Suprapubic skin (tissue), 4 donors: ENCODE data around the gene MMUT. TPM values are rescaled to one million over a fixed set of nuclear protein-coding genes. Genes with fewer than 3 reads are reported as not detected.
A peak's percentile ranks its signal among the peaks of the same experiment; 100 is the strongest.

Experiments
- DNase-seq, 2 donors: peaks; one replicate each; pipeline ENCODE4 v3.0.0-alpha.2; 2019; ENCODE audit warnings: low spot score in 2 of 2
- H3K27ac ChIP-seq: fragments of 200-600 bp; sonication (generic); one replicate; pipeline ENCODE4 v1.5.1; 2019
- H3K27me3 ChIP-seq: fragments of 200-600 bp; sonication (generic); one replicate; pipeline ENCODE4 v1.5.1; 2019
- H3K36me3 ChIP-seq: fragments of 200-600 bp; sonication (generic); one replicate; pipeline ENCODE4 v1.5.1; 2019
- H3K4me1 ChIP-seq: fragments of 200-600 bp; sonication (generic); one replicate; pipeline ENCODE4 v1.5.1; 2019
- H3K4me3 ChIP-seq: fragments of 200-600 bp; sonication (generic); one replicate; pipeline ENCODE4 v1.5.1; 2019; ENCODE audit warnings: mild to moderate bottlenecking
- H3K9me3 ChIP-seq: fragments of 200-600 bp; sonication (generic); one replicate; pipeline ENCODE4 v1.5.1; 2019
- EP300 ChIP-seq: sonication (generic); formaldehyde crosslinking; IDR thresholded peaks from one replicate; pipeline ENCODE4 v1.6.1; 2017; ENCODE audit warnings: antibody characterized with exemption
- POLR2A ChIP-seq, 2 donors: fragments of 450-650 bp; IDR thresholded peaks; one replicate each; pipeline ENCODE4 v1.6.1; 2017; ENCODE audit warnings: antibody characterized with exemption in 2 of 2, mild to moderate bottlenecking in 2 of 2, moderate library complexity in 2 of 2
- POLR2AphosphoS5 ChIP-seq, 3 donors: sonication (generic); formaldehyde crosslinking; IDR thresholded peaks; one replicate each; pipeline ENCODE4 v1.6.1; 2017; ENCODE audit warnings: antibody characterized with exemption in 3 of 3
- WGBS: methylation state at CpG from one replicate; pipeline ENCODE4 v1.1.5; 2018; 5-methylcytosine and 5-hydroxymethylcytosine counted together
- total RNA-seq, 4 donors: library from RNA; depleted of rRNA; stranded (reverse); fragments of >200 nt; gene quantifications; one replicate each; pipeline ENCODE4 v1.1.0, GENCODE V29; 2016
- TF ChIP-seq, protein P1 (sequence below), 2 donors: fragments of 200-600 bp in 1 of 2; fragments of 450-650 bp in 1 of 2; sonication (generic) in 1 of 2; IDR thresholded peaks; one replicate each; pipeline ENCODE4 v1.5.1; 2016 to 2019; ENCODE audit warnings: antibody characterized with exemption in 2 of 2, mild to moderate bottlenecking in 1 of 2, moderate library complexity in 1 of 2

MMUT gene
- total RNA-seq, 4 donors from 2014 or later, result 10.9 to 17.9 (median 16.1) TPM

DNA sequence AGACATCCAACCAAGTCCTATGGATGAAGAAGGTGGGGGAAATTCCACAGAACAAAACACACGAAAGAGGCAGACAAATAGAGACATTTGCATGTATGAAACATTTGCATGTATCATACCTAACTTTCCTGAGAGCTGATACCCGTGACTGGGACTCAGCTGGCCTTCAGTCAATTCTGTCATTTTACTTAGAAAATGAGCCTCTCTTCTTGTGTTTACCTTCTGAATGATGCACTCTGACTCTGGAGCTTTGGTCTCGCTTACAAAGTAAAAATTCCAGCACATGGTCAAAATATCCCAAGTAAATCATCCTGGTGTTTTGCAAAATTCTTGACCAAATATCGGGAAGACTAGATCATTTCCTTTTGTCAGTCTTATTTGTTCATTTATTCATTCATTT lies 46.9 kb downstream of the MMUT start:
- WGBS, result 71% methylated on average over 4 of the region's 4 CpGs
- H3K27me3 ChIP-seq, result no peaks in the 10 kb centered on the region
- H3K4me3 ChIP-seq, result no peak overlapping the region
- TF ChIP-seq POLR2AphosphoS5 (IDR thresholded peaks at IDR 0.05) (no peak), EP300 (no peak), POLR2A (IDR thresholded peaks at IDR 0.05) (no peak)
- TF ChIP-seq, protein P1, sequence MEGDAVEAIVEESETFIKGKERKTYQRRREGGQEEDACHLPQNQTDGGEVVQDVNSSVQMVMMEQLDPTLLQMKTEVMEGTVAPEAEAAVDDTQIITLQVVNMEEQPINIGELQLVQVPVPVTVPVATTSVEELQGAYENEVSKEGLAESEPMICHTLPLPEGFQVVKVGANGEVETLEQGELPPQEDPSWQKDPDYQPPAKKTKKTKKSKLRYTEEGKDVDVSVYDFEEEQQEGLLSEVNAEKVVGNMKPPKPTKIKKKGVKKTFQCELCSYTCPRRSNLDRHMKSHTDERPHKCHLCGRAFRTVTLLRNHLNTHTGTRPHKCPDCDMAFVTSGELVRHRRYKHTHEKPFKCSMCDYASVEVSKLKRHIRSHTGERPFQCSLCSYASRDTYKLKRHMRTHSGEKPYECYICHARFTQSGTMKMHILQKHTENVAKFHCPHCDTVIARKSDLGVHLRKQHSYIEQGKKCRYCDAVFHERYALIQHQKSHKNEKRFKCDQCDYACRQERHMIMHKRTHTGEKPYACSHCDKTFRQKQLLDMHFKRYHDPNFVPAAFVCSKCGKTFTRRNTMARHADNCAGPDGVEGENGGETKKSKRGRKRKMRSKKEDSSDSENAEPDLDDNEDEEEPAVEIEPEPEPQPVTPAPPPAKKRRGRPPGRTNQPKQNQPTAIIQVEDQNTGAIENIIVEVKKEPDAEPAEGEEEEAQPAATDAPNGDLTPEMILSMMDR (IDR thresholded peaks at IDR 0.05), result no peak
- no peaks in the 10 kb centered on the region for H3K36me3 ChIP-seq
- no peaks in the 10 kb centered on the region for H3K9me3 ChIP-seq
- H3K27ac ChIP-seq, result no peak overlapping the region
- DNase-seq, result no peak
- no peaks in the 10 kb centered on the region for H3K4me1 ChIP-seq

DNA sequence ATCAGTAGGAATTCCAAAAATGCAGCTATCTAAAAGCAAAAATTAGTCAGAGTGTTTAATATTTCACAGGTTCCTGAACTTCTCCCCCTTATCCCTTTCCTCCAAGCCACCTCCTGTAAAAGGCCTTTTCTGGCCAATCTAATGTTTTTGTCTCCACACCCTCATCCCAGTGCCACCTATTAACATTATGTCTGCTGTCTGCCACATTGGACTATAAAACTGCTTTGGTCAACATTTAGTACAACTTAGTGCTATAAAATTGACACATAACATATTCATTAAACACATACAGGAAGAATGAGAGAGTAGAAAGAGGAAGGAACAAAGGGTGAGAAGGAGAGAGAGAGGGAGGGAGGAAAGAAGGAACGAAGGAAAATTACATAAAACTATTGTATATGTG lies 47.7 kb downstream of the MMUT start:
- no peak for DNase-seq
- Histone ChIP-seq H3K27me3 (no peaks in the 10 kb centered on the region), H3K4me3 (no peak overlapping the region), H3K36me3 (no peaks in the 10 kb centered on the region), H3K27ac (no peak overlapping the region), H3K9me3 (no peaks in the 10 kb centered on the region), H3K4me1 (no peaks in the 10 kb centered on the region)
- 65% methylated on average over 1 of the region's 1 CpG for WGBS
- TF ChIP-seq POLR2AphosphoS5 (IDR thresholded peaks at IDR 0.05) (no peak), POLR2A (IDR thresholded peaks at IDR 0.05) (no peak), EP300 (no peak)
- TF ChIP-seq, protein P1 (IDR thresholded peaks at IDR 0.05), result no peak

DNA sequence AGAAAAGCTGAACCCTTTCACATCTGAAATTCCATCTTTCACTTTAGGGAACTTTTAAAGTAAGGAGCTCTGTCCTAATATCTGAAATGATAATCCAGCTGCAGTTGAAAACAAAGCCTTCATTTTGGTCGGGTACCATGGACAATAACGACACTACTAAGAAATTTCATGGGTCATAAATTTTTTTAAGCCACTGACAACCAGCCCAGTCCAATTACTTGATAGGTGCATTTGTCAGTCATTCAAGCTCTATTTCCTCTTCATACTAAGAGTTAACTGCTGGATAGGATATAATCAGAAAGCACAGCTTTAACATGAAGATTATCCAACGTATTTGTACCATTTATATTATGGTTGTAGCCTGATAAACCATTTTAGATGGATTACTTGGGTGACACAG lies 52.5 kb downstream of the MMUT start:
- Histone ChIP-seq H3K36me3 (no peaks in the 10 kb centered on the region), H3K27ac (no peak overlapping the region), H3K4me1 (no peaks in the 10 kb centered on the region), H3K9me3 (no peaks in the 10 kb centered on the region), H3K4me3 (no peak overlapping the region), H3K27me3 (no peaks in the 10 kb centered on the region)
- no peak for DNase-seq
- WGBS, result 62% methylated on average over 3 of the region's 3 CpGs
- TF ChIP-seq POLR2A (IDR thresholded peaks at IDR 0.05) (no peak), EP300 (no peak), POLR2AphosphoS5 (IDR thresholded peaks at IDR 0.05) (no peak)
- TF ChIP-seq, protein P1 (IDR thresholded peaks at IDR 0.05), result no peak

DNA sequence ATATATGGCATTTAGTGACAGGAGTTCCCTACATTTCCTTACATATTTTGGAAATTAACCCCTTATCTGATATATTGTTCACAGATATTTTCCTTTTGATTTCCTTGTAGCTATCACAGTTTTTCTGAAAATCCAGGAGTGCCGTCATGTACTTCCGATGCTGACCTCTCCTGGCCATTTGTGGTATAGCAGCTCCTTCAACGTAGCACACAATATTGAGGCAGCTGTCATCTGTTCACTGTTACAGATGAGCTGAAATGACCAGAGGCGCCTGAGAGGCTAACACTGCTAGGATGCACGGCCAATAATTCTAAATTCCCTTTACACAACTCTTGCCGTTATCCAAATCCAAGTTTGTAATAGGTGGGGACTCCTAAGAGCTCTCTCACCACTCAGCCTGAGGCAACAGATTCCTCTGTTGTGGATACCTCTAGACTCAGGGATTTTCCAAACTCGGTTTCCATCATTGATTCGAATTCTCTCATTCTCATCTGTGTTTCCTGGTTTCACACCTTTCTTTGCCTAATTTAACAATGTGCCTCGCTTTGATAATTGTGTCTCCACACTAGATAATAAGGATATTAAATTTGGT lies 53.0 kb downstream of the MMUT start:
- Histone ChIP-seq H3K4me1 (no peaks in the 10 kb centered on the region), H3K4me3 (no peak overlapping the region), H3K27me3 (no peaks in the 10 kb centered on the region), H3K36me3 (no peaks in the 10 kb centered on the region), H3K27ac (no peak overlapping the region), H3K9me3 (no peaks in the 10 kb centered on the region)
- 15% methylated on average over 9 of the region's 9 CpGs for WGBS
- TF ChIP-seq POLR2AphosphoS5 (IDR thresholded peaks at IDR 0.05), result no peak
- TF ChIP-seq, protein P1 (IDR thresholded peaks at IDR 0.05), result peak; percentile 45 to 76
- peak in 1 of 2 donors; percentile 79 for DNase-seq

DNA sequence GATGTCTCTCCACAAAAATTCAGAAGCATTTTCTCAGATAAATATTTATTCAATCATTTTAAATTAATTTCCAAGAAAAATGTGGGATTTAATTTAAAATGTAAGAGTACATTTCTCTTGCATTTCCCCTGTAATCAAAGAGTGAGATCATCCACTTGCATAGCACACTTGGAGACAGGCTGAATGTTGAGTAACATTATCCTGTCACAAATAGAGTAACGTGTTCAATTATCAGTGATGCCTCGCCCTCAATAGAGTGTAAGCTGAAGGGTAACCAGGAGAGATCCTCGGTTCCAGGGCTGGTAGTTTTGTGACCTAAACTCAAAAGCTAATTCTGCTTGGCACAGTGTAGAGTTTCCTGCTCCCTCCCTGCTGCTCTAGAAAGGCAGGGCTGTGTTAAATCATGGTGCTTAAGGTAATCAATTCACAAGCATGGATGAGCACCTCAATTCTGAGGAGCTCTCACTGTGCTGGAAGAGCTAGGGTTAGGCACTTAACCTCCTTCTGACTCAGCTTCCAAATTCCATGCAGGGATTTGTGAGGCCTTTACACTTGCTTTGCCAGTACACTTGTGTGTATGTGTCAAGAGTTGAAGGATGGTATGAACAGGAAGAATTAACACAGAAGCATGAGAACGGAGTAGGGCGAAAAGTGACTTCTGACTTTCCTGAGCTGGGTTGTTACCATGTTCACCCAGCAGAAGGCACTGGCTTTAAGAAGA lies 56.6 kb downstream of the MMUT start:
- no peaks in the 10 kb centered on the region for H3K9me3 ChIP-seq
- no peak for DNase-seq
- TF ChIP-seq, protein P1 (IDR thresholded peaks at IDR 0.05), result no peak
- no peak for TF ChIP-seq POLR2AphosphoS5 (IDR thresholded peaks at IDR 0.05)
- H3K36me3 ChIP-seq, result no peaks in the 10 kb centered on the region
- no peaks in the 10 kb centered on the region for H3K27me3 ChIP-seq
- H3K27ac ChIP-seq, result no peak overlapping the region
- H3K4me3 ChIP-seq, result no peak overlapping the region
- H3K4me1 ChIP-seq, result no peaks in the 10 kb centered on the region
- WGBS, result 70% methylated on average over 5 of the region's 5 CpGs
